HEK293 (cell line): ENCODE results near the gene ZRANB1.

Experiments used
- CTCF ChIA-PET: fragments of 350-600 bp; formaldehyde crosslinking; extraction: SDS; loops from one replicate; lab custom pipeline; 2021; ENCODE audit warnings: antibody characterized with exemption; lab: Yijun Ruan, JAX
- POLR2A ChIA-PET: fragments of 300-600 bp; formaldehyde crosslinking; extraction: SDS; loops from one replicate; lab custom pipeline; 2020; ENCODE audit warnings: antibody characterized with exemption, inconsistent platforms; lab: Yijun Ruan, JAX
- H3K27ac ChIP-seq: fragments of 200-500 bp; sonication (Bioruptor generic); 2 replicates; pipeline ENCODE4 v1.5.1; 2014; ENCODE audit warnings: low read depth, low read length, control low read depth, inconsistent platforms; ENCODE audit errors: extremely low read depth
- H3K36me3 ChIP-seq, 2 experiments: fragments of 200-500 bp in 1 of 2; sonication (Bioruptor generic) in 1 of 2; 1 replicate in 1 of 2; 2 replicates in 1 of 2; pipeline ENCODE4 v1.5.1; 2014 to 2017; ENCODE audit warnings: inconsistent platforms in 2 of 2, low read length in 2 of 2; ENCODE audit not compliant: control insufficient read depth in 2 of 2, insufficient read depth in 1 of 2
- H3K4me1 ChIP-seq: fragments of 200-500 bp; sonication (Bioruptor generic); 2 replicates; pipeline ENCODE4 v1.5.1; 2014; ENCODE audit warnings: mild to moderate bottlenecking, low read length, inconsistent platforms; ENCODE audit not compliant: control insufficient read depth, insufficient read depth
- H3K4me3 ChIP-seq: 2 replicates; pipeline ENCODE4 v1.5.1; 2011; ENCODE audit warnings: low read depth, mild to moderate bottlenecking, control low read depth, low read length, moderate library complexity
- H3K9me3 ChIP-seq: fragments of 200-500 bp; sonication (Bioruptor generic); 2 replicates; pipeline ENCODE4 v1.5.1; 2014; ENCODE audit warnings: low read depth, low read length, inconsistent platforms; ENCODE audit not compliant: control insufficient read depth, insufficient read depth
- RBAK ChIP-seq: fragments of 450-650 bp; formaldehyde crosslinking; IDR thresholded peaks from 2 replicates; pipeline ENCODE4 v1.5.1; 2016; ENCODE audit warnings: missing biosample characterization, missing genetic modification characterization
- ZBTB17 ChIP-seq: fragments of 450-650 bp; formaldehyde crosslinking; IDR thresholded peaks from 2 replicates; pipeline ENCODE4 v1.5.1; 2016; ENCODE audit warnings: missing biosample characterization, missing genetic modification characterization
- ZBTB8A ChIP-seq: fragments of 450-650 bp; formaldehyde crosslinking; IDR thresholded peaks from 2 replicates; pipeline ENCODE4 v1.5.1; 2016; ENCODE audit warnings: missing biosample characterization, missing genetic modification characterization
- ZNF221 ChIP-seq: fragments of 450-650 bp; formaldehyde crosslinking; IDR thresholded peaks from 2 replicates; pipeline ENCODE4 v1.5.1; 2017; ENCODE audit warnings: missing biosample characterization, missing genetic modification characterization, borderline replicate concordance
- ZNF23 ChIP-seq: fragments of 450-650 bp; formaldehyde crosslinking; IDR thresholded peaks from 2 replicates; pipeline ENCODE4 v1.5.1; 2016; ENCODE audit warnings: missing biosample characterization, missing genetic modification characterization, borderline replicate concordance
- ZNF266 ChIP-seq: fragments of 450-650 bp; formaldehyde crosslinking; IDR thresholded peaks from 2 replicates; pipeline ENCODE4 v1.5.1; 2016; ENCODE audit warnings: missing biosample characterization, missing genetic modification characterization, low read depth
- ZNF311 ChIP-seq: fragments of 450-650 bp; formaldehyde crosslinking; IDR thresholded peaks from 2 replicates; pipeline ENCODE4 v1.5.1; 2017; ENCODE audit warnings: missing biosample characterization, missing genetic modification characterization, borderline replicate concordance
- ZNF335 ChIP-seq: fragments of 450-650 bp; formaldehyde crosslinking; conservative IDR thresholded peaks from 2 replicates; pipeline ENCODE4 v1.5.1; 2016; ENCODE audit warnings: missing biosample characterization, missing genetic modification characterization
- ZNF391 ChIP-seq: fragments of 450-650 bp; formaldehyde crosslinking; IDR thresholded peaks from 2 replicates; pipeline ENCODE4 v1.5.1; 2016; ENCODE audit warnings: low read depth, missing biosample characterization, missing genetic modification characterization, borderline replicate concordance
- ZNF529 ChIP-seq: fragments of 450-650 bp; formaldehyde crosslinking; IDR thresholded peaks from 2 replicates; pipeline ENCODE4 v1.5.1; 2017; ENCODE audit warnings: missing genetic modification characterization, missing biosample characterization; ENCODE audit not compliant: insufficient replicate concordance
- ZNF600 ChIP-seq: fragments of 450-650 bp; formaldehyde crosslinking; IDR thresholded peaks from 2 replicates; pipeline ENCODE4 v1.5.1; 2016; ENCODE audit warnings: missing biosample characterization, missing genetic modification characterization
- ZNF623 ChIP-seq: fragments of 450-650 bp; formaldehyde crosslinking; IDR thresholded peaks from 2 replicates; pipeline ENCODE4 v1.5.1; 2016; ENCODE audit warnings: missing biosample characterization, missing genetic modification characterization
- ZNF624 ChIP-seq: fragments of 450-650 bp; formaldehyde crosslinking; IDR thresholded peaks from 2 replicates; pipeline ENCODE4 v1.5.1; 2017; ENCODE audit warnings: missing biosample characterization, missing genetic modification characterization
- TF ChIP-seq, protein P1 (sequence below): fragments of 450-650 bp; formaldehyde crosslinking; IDR thresholded peaks from 2 replicates; pipeline ENCODE4 v1.5.0; 2017; ENCODE audit warnings: missing biosample characterization, missing genetic modification characterization, borderline replicate concordance
- TF ChIP-seq, protein P2 (sequence below): fragments of 450-650 bp; formaldehyde crosslinking; IDR thresholded peaks from 2 replicates; pipeline ENCODE4 v1.5.1; 2016; ENCODE audit warnings: missing biosample characterization, missing genetic modification characterization
- TF ChIP-seq, protein P3 (sequence below): fragments of 450-650 bp; formaldehyde crosslinking; IDR thresholded peaks from 2 replicates; pipeline ENCODE4 v1.5.1; 2016; ENCODE audit warnings: missing biosample characterization, missing genetic modification characterization
- TF ChIP-seq, protein P4 (sequence below): fragments of 450-650 bp; formaldehyde crosslinking; IDR thresholded peaks from 2 replicates; pipeline ENCODE4 v1.5.1; 2016; ENCODE audit warnings: missing biosample characterization, missing genetic modification characterization
- TF ChIP-seq, protein P5 (sequence below): fragments of 450-650 bp; IDR thresholded peaks from 2 replicates; pipeline ENCODE4 v1.5.1; 2018; ENCODE audit warnings: missing biosample characterization, missing genetic modification characterization
- TF ChIP-seq, protein P6 (sequence below): sonication (generic); formaldehyde crosslinking; IDR thresholded peaks from 2 replicates; pipeline ENCODE4 v1.8.1; 2022; ENCODE audit warnings: mild to moderate bottlenecking, moderate library complexity, missing genetic modification reagents
- TF ChIP-seq, protein P7 (sequence below): fragments of 450-650 bp; formaldehyde crosslinking; IDR thresholded peaks from 2 replicates; pipeline ENCODE4 v1.5.1; 2016; ENCODE audit warnings: missing biosample characterization, missing genetic modification characterization
- TF ChIP-seq, protein P8 (sequence below): fragments of 450-650 bp; formaldehyde crosslinking; IDR thresholded peaks from 2 replicates; pipeline ENCODE4 v1.5.1; 2017; ENCODE audit warnings: missing biosample characterization, missing genetic modification characterization

Gene ZRANB1

DNA sequence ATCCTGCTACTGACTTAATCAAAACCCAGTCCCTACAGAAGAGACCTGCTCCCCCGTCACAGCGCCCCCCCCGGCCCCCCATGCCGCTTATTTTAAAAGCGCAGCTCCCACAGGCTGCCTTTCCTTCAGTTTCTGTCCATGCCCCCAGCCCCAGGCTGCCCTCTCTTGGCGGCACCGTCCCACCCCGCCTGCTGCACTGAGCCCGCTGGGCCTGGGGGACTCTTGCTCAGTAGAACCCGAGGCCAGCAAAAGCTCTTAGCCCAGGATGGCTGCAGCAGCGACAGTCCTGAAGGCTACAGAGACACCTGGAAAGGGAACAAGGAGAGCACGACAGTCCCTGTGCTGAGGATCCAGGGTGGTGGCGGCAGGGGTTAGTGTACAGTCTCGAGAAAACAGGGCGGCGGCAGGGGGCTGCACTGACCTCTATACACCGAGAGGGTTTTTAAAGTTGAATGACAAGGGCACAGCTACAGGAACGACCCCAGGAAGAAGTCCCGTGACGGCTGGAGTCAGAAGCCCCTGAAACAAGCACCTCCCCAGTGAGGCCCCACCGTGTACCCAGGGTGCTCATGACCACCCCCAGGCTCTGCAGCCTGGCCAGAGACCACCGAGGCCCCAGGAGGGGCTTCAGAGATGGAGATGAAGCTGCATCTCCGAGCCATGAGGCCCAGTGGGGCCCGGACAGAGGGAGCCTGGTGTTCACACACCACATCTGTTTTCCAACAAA, 54.4 kb downstream of the ZRANB1 start (continued):
- TF ChIP-seq, protein P1, sequence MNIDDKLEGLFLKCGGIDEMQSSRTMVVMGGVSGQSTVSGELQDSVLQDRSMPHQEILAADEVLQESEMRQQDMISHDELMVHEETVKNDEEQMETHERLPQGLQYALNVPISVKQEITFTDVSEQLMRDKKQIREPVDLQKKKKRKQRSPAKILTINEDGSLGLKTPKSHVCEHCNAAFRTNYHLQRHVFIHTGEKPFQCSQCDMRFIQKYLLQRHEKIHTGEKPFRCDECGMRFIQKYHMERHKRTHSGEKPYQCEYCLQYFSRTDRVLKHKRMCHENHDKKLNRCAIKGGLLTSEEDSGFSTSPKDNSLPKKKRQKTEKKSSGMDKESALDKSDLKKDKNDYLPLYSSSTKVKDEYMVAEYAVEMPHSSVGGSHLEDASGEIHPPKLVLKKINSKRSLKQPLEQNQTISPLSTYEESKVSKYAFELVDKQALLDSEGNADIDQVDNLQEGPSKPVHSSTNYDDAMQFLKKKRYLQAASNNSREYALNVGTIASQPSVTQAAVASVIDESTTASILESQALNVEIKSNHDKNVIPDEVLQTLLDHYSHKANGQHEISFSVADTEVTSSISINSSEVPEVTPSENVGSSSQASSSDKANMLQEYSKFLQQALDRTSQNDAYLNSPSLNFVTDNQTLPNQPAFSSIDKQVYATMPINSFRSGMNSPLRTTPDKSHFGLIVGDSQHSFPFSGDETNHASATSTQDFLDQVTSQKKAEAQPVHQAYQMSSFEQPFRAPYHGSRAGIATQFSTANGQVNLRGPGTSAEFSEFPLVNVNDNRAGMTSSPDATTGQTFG, result no peak
- TF ChIP-seq ZNF529 (tag by site-specific recombination) (no peak), ZNF624 (tag by site-specific recombination) (no peak), ZNF221 (no peak), ZNF311 (tag by site-specific recombination) (no peak), ZNF600 (tag by site-specific recombination) (no peak), ZNF335 (tag by site-specific recombination) (no peak), ZNF23 (no peak), ZNF266 (tag by site-specific recombination) (no peak), RBAK (tag by site-specific recombination) (no peak)
- TF ChIP-seq, protein P2, sequence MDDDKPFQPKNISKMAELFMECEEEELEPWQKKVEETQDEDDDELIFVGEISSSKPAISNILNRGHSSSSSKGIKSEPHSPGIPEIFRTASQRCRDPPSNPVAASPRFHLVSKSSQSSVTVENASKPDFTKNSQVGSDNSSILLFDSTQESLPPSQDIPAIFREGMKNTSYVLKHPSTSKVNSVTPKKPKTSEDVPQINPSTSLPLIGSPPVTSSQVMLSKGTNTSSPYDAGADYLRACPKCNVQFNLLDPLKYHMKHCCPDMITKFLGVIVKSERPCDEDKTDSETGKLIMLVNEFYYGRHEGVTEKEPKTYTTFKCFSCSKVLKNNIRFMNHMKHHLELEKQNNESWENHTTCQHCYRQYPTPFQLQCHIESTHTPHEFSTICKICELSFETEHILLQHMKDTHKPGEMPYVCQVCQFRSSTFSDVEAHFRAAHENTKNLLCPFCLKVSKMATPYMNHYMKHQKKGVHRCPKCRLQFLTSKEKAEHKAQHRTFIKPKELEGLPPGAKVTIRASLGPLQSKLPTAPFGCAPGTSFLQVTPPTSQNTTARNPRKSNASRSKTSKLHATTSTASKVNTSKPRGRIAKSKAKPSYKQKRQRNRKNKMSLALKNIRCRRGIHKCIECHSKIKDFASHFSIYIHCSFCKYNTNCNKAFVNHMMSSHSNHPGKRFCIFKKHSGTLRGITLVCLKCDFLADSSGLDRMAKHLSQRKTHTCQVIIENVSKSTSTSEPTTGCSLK (tag by site-specific recombination), result no peak
- TF ChIP-seq, protein P3, sequence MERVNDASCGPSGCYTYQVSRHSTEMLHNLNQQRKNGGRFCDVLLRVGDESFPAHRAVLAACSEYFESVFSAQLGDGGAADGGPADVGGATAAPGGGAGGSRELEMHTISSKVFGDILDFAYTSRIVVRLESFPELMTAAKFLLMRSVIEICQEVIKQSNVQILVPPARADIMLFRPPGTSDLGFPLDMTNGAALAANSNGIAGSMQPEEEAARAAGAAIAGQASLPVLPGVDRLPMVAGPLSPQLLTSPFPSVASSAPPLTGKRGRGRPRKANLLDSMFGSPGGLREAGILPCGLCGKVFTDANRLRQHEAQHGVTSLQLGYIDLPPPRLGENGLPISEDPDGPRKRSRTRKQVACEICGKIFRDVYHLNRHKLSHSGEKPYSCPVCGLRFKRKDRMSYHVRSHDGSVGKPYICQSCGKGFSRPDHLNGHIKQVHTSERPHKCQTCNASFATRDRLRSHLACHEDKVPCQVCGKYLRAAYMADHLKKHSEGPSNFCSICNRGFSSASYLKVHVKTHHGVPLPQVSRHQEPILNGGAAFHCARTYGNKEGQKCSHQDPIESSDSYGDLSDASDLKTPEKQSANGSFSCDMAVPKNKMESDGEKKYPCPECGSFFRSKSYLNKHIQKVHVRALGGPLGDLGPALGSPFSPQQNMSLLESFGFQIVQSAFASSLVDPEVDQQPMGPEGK (tag by site-specific recombination), result no peak
- TF ChIP-seq, protein P4, sequence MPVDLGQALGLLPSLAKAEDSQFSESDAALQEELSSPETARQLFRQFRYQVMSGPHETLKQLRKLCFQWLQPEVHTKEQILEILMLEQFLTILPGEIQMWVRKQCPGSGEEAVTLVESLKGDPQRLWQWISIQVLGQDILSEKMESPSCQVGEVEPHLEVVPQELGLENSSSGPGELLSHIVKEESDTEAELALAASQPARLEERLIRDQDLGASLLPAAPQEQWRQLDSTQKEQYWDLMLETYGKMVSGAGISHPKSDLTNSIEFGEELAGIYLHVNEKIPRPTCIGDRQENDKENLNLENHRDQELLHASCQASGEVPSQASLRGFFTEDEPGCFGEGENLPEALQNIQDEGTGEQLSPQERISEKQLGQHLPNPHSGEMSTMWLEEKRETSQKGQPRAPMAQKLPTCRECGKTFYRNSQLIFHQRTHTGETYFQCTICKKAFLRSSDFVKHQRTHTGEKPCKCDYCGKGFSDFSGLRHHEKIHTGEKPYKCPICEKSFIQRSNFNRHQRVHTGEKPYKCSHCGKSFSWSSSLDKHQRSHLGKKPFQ (tag by site-specific recombination), result no peak
- TF ChIP-seq, protein P5, sequence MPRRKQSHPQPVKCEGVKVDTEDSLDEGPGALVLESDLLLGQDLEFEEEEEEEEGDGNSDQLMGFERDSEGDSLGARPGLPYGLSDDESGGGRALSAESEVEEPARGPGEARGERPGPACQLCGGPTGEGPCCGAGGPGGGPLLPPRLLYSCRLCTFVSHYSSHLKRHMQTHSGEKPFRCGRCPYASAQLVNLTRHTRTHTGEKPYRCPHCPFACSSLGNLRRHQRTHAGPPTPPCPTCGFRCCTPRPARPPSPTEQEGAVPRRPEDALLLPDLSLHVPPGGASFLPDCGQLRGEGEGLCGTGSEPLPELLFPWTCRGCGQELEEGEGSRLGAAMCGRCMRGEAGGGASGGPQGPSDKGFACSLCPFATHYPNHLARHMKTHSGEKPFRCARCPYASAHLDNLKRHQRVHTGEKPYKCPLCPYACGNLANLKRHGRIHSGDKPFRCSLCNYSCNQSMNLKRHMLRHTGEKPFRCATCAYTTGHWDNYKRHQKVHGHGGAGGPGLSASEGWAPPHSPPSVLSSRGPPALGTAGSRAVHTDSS, result no peak

DNA sequence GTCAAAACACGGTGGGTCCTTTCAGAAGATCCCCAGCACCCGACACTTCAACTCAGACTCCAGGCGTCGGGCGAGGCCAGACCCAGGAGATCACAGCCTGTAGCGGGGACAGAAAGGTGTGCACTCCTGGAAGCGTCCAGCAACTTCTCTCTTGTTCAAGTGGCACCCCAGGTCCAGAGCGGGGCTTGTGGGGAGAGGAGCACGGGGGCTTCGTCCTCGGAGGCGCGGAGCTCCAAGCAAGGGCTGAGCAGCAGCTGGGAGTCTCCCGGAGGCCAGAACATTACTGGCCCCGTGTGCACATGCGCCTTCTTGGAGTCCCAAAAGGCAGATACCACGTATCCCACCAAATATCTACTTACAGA, 54.9 kb downstream of the ZRANB1 start:
- Histone ChIP-seq H3K27ac (no peak overlapping the region), H3K4me3 (no peak overlapping the region)
- TF ChIP-seq, protein P6, sequence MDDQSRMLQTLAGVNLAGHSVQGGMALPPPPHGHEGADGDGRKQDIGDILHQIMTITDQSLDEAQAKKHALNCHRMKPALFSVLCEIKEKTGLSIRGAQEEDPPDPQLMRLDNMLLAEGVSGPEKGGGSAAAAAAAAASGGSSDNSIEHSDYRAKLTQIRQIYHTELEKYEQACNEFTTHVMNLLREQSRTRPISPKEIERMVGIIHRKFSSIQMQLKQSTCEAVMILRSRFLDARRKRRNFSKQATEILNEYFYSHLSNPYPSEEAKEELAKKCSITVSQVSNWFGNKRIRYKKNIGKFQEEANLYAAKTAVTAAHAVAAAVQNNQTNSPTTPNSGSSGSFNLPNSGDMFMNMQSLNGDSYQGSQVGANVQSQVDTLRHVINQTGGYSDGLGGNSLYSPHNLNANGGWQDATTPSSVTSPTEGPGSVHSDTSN (CRISPR knock-in tag), result no peak
- TF ChIP-seq, protein P7, sequence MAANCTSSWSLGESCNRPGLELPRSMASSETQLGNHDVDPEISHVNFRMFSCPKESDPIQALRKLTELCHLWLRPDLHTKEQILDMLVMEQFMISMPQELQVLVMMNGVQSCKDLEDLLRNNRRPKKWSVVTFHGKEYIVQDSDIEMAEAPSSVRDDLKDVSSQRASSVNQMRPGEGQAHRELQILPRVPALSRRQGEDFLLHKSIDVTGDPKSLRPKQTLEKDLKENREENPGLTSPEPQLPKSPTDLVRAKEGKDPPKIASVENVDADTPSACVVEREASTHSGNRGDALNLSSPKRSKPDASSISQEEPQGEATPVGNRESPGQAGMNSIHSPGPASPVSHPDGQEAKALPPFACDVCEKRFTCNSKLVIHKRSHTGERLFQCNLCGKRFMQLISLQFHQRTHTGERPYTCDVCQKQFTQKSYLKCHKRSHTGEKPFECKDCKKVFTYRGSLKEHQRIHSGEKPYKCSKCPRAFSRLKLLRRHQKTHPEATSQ (tag by site-specific recombination), result no peak
- TF ChIP-seq, protein P8, sequence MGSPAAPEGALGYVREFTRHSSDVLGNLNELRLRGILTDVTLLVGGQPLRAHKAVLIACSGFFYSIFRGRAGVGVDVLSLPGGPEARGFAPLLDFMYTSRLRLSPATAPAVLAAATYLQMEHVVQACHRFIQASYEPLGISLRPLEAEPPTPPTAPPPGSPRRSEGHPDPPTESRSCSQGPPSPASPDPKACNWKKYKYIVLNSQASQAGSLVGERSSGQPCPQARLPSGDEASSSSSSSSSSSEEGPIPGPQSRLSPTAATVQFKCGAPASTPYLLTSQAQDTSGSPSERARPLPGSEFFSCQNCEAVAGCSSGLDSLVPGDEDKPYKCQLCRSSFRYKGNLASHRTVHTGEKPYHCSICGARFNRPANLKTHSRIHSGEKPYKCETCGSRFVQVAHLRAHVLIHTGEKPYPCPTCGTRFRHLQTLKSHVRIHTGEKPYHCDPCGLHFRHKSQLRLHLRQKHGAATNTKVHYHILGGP (tag by site-specific recombination), result no peak
- TF ChIP-seq ZNF391 (tag by site-specific recombination) (no peak), ZBTB17 (tag by site-specific recombination) (no peak), ZNF221 (no peak), ZBTB8A (no peak), ZNF623 (no peak)
- TF ChIP-seq, all 188 proteins: peak for 0
- CTCF ChIA-PET, result interaction anchor here (0.6 kb wide), 2 partner anchors 168 to 647 kb away, joined by 3 read pairs; no protein-coding TSS in a partner anchor
- Histone ChIP-seq H3K36me3 (peaks cover 10 to 95% of the 10 kb centered on the region in 2 experiments), H3K9me3 (no peaks in the 10 kb centered on the region), H3K4me1 (no peaks in the 10 kb centered on the region)
- POLR2A ChIA-PET, result no interaction called here
